Measurements from ENCODE around the gene FKBP6. TPM values are rescaled to one million over a fixed set of nuclear protein-coding genes. Genes with fewer than 3 reads are reported as not detected.
"Not testable (repeated sequence)": the region's sequence is repeated elsewhere in the genome, so short reads cannot be mapped to it uniquely, and the experiment has no call there.

The FKBP6 gene
- total and polyA plus RNA-seq, 4 donors: 0.11 to 0.39 (median 0.17) TPM; not detected in 1

DNA sequence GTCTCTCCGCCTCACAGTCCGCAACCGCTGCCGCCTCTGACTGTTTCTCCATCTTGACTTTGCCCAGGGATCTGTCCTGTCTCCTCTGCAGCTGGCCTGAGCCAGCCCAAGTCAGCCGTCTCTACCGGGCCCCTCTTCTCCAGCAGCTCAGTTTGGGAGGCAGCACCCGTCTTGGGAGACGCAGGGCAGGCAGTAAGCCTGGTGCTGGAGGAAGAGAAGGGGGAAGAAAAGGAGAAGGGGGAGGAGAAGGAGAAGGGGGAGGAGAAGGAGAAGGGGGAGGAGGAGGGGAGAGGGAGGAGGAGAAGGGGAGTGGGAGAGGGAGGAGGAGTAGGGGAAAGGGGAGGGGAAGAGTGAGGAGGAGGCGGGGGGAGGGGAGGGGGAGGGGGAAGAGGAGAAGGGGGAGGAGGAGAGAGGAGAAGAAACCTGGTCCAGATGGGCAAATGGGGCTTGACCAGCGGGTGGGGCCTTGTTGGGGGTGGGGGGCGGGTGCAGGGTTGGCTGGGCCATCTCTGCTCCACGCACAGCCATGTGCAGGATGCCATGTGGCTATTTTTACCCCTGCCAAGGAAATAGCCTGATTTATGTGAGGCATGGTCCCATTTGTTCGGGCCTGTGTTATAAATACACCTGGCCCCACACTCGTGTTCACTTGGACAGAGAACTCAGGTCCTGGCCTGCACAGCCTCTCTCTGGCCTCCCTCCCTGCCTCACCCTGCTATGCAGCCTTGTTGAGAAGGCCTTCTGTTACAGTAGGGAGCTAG, 69.7 kb downstream of the FKBP6 start:
- Histone ChIP-seq H3K36me3 (ENCODE audit: control insufficient read depth, insufficient read depth, low read length) (no peaks in the 10 kb centered on the region), H3K27ac (ENCODE audit: low read depth, low read length) (peak overlapping the region; percentile 47), H3K4me1 (ENCODE audit: control insufficient read depth, insufficient read depth, low read length) (peaks cover 18% of the 10 kb centered on the region), H3K9me3 (ENCODE audit: control insufficient read depth, insufficient read depth, low read length) (no peaks in the 10 kb centered on the region), H3K4me3 (ENCODE audit: low read depth, low read length) (peak overlapping the region; percentile 53), H3K27me3 (ENCODE audit: control insufficient read depth, insufficient read depth, low read length) (no peaks in the 10 kb centered on the region)
- 8% methylated on average over 13 of the region's 14 CpGs for WGBS (ENCODE audit: insufficient coverage)
- DNase-seq (ENCODE audit: low read depth in 4 of 6, low spot score in 6 of 6): peak in 5 of 6 donors; percentile 36 to 92 (median 56)

DNA sequence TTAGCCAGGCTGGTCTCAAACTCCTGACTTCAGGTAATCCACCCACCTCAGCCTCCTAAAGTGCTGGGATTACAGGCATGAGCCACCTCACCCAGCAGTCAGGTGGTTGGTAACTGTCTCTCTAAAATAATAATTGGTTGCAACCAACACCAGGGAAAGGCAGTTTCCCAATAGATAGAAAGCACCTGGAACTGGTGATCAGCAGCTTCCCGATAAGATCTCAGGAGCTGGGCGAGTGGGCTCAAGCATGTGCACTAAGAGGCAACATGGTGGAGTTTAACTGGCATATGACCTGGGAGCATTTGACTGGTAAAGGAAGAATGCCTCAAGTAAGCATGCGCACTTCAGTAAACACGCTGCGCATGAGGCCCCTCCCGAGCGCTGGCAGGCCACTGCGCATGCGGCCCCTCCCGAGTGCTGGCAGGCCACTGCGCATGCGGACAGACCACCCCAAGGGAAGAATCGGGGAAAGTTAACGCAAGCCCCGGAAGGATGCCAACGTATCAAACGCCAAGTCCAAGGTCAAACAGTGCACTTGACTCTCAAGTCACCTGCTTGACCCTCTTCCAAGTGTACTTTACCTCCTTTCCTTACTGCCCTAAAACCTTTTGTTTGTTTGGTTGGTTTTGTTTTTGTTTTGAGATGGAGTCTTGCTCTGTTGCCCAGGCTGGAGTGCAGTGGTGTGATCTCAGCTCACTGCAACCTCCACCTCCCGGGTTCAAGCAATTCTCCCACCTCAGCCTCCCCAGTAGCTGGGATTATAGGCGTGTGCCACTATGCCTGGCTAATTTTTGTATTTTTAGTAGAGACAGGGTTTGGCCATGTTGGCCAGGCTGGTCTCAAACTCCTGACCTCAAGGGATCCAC, 71.5 kb downstream of the FKBP6 start:
- H3K27ac ChIP-seq (ENCODE audit: low read depth, low read length); H3K27me3 ChIP-seq (ENCODE audit: control insufficient read depth, insufficient read depth, low read length); H3K4me3 ChIP-seq (ENCODE audit: low read depth, low read length); H3K9me3 ChIP-seq (ENCODE audit: control insufficient read depth, insufficient read depth, low read length); H3K36me3 ChIP-seq (ENCODE audit: control insufficient read depth, insufficient read depth, low read length): not testable (repeated sequence)
- H3K4me1 ChIP-seq (ENCODE audit: control insufficient read depth, insufficient read depth, low read length): peaks cover 18% of the 10 kb centered on the region
- DNase-seq (ENCODE audit: low read depth in 4 of 6, low spot score in 6 of 6): peak in 5 of 6 donors; percentile 48 to 95 (median 71)
- WGBS (ENCODE audit: insufficient coverage): 24% methylated on average over 16 of the region's 19 CpGs

DNA sequence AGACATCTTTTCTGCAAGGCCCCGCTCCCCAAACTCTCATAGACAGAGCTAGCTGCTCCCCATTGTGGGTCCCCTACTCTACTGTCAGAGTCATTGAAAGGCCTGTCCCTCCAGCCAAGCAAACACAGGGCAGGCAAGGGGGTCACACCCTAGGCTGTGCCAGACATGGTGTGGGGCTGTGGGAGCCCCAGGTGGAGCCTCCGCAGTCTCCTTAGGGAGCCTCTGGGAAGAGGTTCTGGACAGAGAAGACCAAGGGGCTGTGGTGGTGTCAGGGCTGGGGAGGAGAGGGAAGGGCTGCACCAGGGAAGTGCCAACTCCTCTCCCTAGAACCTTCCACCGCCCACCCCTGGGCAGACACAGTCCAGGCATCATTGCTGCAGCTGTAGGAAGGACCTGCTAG, 76.9 kb downstream of the FKBP6 start:
- not testable (repeated sequence) for DNase-seq (ENCODE audit: low read depth in 4 of 6, low spot score in 6 of 6); H3K27me3 ChIP-seq (ENCODE audit: control insufficient read depth, insufficient read depth, low read length); H3K9me3 ChIP-seq (ENCODE audit: control insufficient read depth, insufficient read depth, low read length); H3K4me1 ChIP-seq (ENCODE audit: control insufficient read depth, insufficient read depth, low read length); H3K4me3 ChIP-seq (ENCODE audit: low read depth, low read length); H3K27ac ChIP-seq (ENCODE audit: low read depth, low read length); H3K36me3 ChIP-seq (ENCODE audit: control insufficient read depth, insufficient read depth, low read length)
- WGBS (ENCODE audit: insufficient coverage): 94% methylated on average over 2 of the region's 3 CpGs

Small RNA genes within 50 kb of the gene (small RNA-seq; reads per million reads assigned to genes)
- gene RF00019 (ENCODE audit: low replicate concordance): not detected
- gene RNU6-1080P (ENCODE audit: low replicate concordance): not detected

Other genes starting within 250 kb of the FKBP6 start
- gene SPDYE9, start 242.1 kb upstream of the FKBP6 start, total RNA-seq: under 1 TPM; 0.06 to 0.10 TPM
- 1 to 10 TPM in 1 of 2 donors, under 1 TPM in 1; 0.36 to 1.6 TPM for gene SPDYE9, start 242.1 kb upstream of the FKBP6 start, polyA plus RNA-seq (ENCODE audit: insufficient read length in 2 of 2)
- 10 to 100 TPM; 13.2 to 19.3 TPM for gene NSUN5, start 19.3 kb upstream of the FKBP6 start, total RNA-seq
- gene NSUN5, start 19.3 kb upstream of the FKBP6 start, polyA plus RNA-seq (ENCODE audit: insufficient read length in 2 of 2): 10 to 100 TPM; 28.8 to 33.6 TPM
- under 1 TPM in 1 of 2 donors, not detected in 1; 0.22 TPM for gene TRIM50, start 79 bp upstream of the FKBP6 start, total RNA-seq
- under 1 TPM; 0.16 to 0.92 TPM for gene TRIM50, start 79 bp upstream of the FKBP6 start, polyA plus RNA-seq (ENCODE audit: insufficient read length in 2 of 2)
- gene FZD9, start 105.6 kb downstream of the FKBP6 start, total RNA-seq: 1 to 10 TPM; 2.8 to 4.9 TPM
- 1 to 10 TPM; 5.4 to 5.8 TPM for gene FZD9, start 105.6 kb downstream of the FKBP6 start, polyA plus RNA-seq (ENCODE audit: insufficient read length in 2 of 2)
- gene BAZ1B, start 194.1 kb downstream of the FKBP6 start, total RNA-seq: 10 to 100 TPM; 49.6 to 63.9 TPM
- gene BAZ1B, start 194.1 kb downstream of the FKBP6 start, polyA plus RNA-seq (ENCODE audit: insufficient read length in 2 of 2): 10 to 100 TPM; 42.8 to 50.6 TPM
- 10 to 100 TPM in 1 of 2 donors, 1 to 10 TPM in 1; 8.2 to 11.3 TPM for gene BCL7B, start 229.5 kb downstream of the FKBP6 start, total RNA-seq
- gene BCL7B, start 229.5 kb downstream of the FKBP6 start, polyA plus RNA-seq (ENCODE audit: insufficient read length in 2 of 2): 10 to 100 TPM; 41.5 to 42.5 TPM